ENCODE results near the gene ATP6V0C.
"Not testable (repeated sequence)": the region's sequence is repeated elsewhere in the genome, so short reads cannot be mapped to it uniquely, and the experiment has no call there.

DNA sequence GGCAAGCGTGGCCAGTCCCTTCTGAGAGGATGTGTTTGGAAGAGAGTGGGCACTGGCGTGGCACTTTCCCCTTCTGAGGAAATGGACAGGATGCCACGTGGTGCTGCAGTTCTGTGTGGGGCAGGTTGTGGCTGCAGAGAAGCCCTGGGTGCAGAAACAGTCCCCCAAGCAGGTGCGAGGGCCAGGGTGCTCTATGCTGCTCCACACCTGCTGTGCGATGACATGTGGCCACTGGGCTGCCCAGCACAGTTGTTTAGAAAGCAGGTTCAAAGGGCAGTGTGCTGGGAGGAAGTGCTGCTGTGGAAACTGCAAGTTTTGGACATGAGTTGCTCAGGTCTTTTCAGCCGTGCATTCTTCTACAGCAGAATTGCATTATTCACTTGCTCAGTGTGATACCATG, 27.7 kb downstream of the ATP6V0C start:
- TF ChIP-seq, protein P1, sequence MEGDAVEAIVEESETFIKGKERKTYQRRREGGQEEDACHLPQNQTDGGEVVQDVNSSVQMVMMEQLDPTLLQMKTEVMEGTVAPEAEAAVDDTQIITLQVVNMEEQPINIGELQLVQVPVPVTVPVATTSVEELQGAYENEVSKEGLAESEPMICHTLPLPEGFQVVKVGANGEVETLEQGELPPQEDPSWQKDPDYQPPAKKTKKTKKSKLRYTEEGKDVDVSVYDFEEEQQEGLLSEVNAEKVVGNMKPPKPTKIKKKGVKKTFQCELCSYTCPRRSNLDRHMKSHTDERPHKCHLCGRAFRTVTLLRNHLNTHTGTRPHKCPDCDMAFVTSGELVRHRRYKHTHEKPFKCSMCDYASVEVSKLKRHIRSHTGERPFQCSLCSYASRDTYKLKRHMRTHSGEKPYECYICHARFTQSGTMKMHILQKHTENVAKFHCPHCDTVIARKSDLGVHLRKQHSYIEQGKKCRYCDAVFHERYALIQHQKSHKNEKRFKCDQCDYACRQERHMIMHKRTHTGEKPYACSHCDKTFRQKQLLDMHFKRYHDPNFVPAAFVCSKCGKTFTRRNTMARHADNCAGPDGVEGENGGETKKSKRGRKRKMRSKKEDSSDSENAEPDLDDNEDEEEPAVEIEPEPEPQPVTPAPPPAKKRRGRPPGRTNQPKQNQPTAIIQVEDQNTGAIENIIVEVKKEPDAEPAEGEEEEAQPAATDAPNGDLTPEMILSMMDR (IDR thresholded peaks at IDR 0.05): not testable (repeated sequence)
- TF ChIP-seq POLR2A, POLR2AphosphoS5 (IDR thresholded peaks at IDR 0.05): not testable (repeated sequence)

All from breast epithelium (tissue), 3 donors.